ENCODE data around the gene PRKN. TPM values are rescaled to one million over a fixed set of nuclear protein-coding genes. Genes with fewer than 3 reads are reported as not detected.

PRKN gene
- total and polyA plus RNA-seq, 9 of the 15 experiments (the other 6 are each of a cell fraction or from before 2014, with no cell fraction given) = 0.03 to 0.96 (median 0.15) TPM; not detected in 2

GRCh38 chr6:161540532-161540931, 1187.0 kb downstream of the PRKN start:
- Histone ChIP-seq H3K9ac (ENCODE audit: insufficient read depth in 1 of 2, low read depth in 2 of 2, low read length in 2 of 2) (no peak overlapping the region), H3K27me3 (ENCODE audit: control insufficient read depth in 2 of 2, insufficient read depth in 2 of 2, low read length in 2 of 2) (no peaks in the 10 kb centered on the region), H3K79me2 (ENCODE audit: control insufficient read depth, insufficient read depth, low read length) (no peaks in the 10 kb centered on the region), H3K4me2 (ENCODE audit: insufficient read depth, low read length) (no peak overlapping the region), H3K36me3 (ENCODE audit: control insufficient read depth, insufficient read depth, low read length) (no peaks in the 10 kb centered on the region), H3K9me3 (replicated peaks; ENCODE audit: control insufficient read depth, insufficient read depth, low read depth, low read length) (no peaks in the 10 kb centered on the region), H3K4me3 (no peak overlapping the region), H3K4me1 (replicated peaks in 1 of 2; ENCODE audit: control insufficient read depth in 2 of 2, insufficient read depth in 2 of 2, low read length in 2 of 2) (no peaks in the 10 kb centered on the region), H2AFZ (ENCODE audit: low read depth, low read length) (no peak overlapping the region), H4K20me1 (replicated peaks; ENCODE audit: control insufficient read depth, insufficient read depth, low read length) (no peaks in the 10 kb centered on the region), H3K27ac (ENCODE audit: extremely low read depth, low read depth, low read length) (no peak overlapping the region), H3K9me1 (ENCODE audit: control insufficient read depth, insufficient read depth, low read length) (no peaks in the 10 kb centered on the region)
- no peak for ATAC-seq
- ChIA-PET CTCF (ENCODE audit: low intra/inter-chr PET ratio) (no interaction called here), POLR2A (no interaction called here)
- no TSS peak for BruUV-seq (replicated peaks)
- intact Hi-C loops (cut with micrococcal nuclease) = no loop called here
- WGBS (ENCODE audit: insufficient coverage, low coverage, missing lambda C conversion rate) = 0% methylated on average over 1 of the region's 1 CpG
- no peak for FAIRE-seq
- DNase-seq (ENCODE audit: extremely low read depth in 1 of 4, low spot score in 3 of 4) = no peak
- TF ChIP-seq MAFK (IDR thresholded peaks at IDR 0.05; ENCODE audit: low read length) (peak; percentile 52), MYC (IDR thresholded peaks at IDR 0.05; ENCODE audit: low read depth, low read length) (no peak), MYC (CRISPR knock-in tag; IDR thresholded peaks at IDR 0.05; ENCODE audit: borderline replicate concordance, low read depth) (no peak), MAFG (tag; conservative IDR thresholded peaks at IDR 0.05) (peak; percentile 47), ZNF316 (IDR thresholded peaks at IDR 0.05) (peak; percentile 83), MAFF (IDR thresholded peaks at IDR 0.05; ENCODE audit: low read length) (peak; percentile 58), C11orf30 (IDR thresholded peaks at IDR 0.05; ENCODE audit: low read depth) (peak; percentile 40; the same call in 1 of the 2 replicates), CXXC5 (CRISPR knock-in tag; IDR thresholded peaks at IDR 0.05) (no peak), KLF10 (CRISPR knock-in tag; IDR thresholded peaks at IDR 0.05) (no peak)
- TF ChIP-seq, protein P1, sequence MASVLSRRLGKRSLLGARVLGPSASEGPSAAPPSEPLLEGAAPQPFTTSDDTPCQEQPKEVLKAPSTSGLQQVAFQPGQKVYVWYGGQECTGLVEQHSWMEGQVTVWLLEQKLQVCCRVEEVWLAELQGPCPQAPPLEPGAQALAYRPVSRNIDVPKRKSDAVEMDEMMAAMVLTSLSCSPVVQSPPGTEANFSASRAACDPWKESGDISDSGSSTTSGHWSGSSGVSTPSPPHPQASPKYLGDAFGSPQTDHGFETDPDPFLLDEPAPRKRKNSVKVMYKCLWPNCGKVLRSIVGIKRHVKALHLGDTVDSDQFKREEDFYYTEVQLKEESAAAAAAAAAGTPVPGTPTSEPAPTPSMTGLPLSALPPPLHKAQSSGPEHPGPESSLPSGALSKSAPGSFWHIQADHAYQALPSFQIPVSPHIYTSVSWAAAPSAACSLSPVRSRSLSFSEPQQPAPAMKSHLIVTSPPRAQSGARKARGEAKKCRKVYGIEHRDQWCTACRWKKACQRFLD (CRISPR knock-in tag; IDR thresholded peaks at IDR 0.05) = no peak
- in situ Hi-C loops (cut with MboI) = no loop called here
